SKM-1 (cell line): ENCODE results near the gene CCL14.
"Not testable (repeated sequence)": the region's sequence is repeated elsewhere in the genome, so short reads cannot be mapped to it uniquely, and the experiment has no call there.

Experiments used
- DNase-seq: peaks from one replicate; lab custom pipeline; 2025; ENCODE audit not compliant: unreplicated experiment; lab: John Stamatoyannopoulos, UW

Gene CCL14

GRCh38 chr17:35986643-35987042 is at the start of gene CCL14:
CCL14 (minus strand) TSS chr17:35986729; CDS start chr17:35986649, 80 bp downstream.
- DNase-seq = no peak

- DNase-seq = peak; percentile 5
Measured at GRCh38 chr17:36036235-36036634, 49.7 kb upstream of the CCL14 start.

- DNase-seq = peak; percentile 2
Measured at GRCh38 chr17:36034127-36034526, 47.6 kb upstream of the CCL14 start.

GRCh38 chr17:36030956-36031355 is 44.4 kb upstream of the CCL14 start:
- DNase-seq = no peak

- no peak for DNase-seq
Measured at GRCh38 chr17:36027761-36028160, 41.2 kb upstream of the CCL14 start.

- no peak for DNase-seq
Measured at GRCh38 chr17:36024106-36024869, 37.8 kb upstream of the CCL14 start.

- no peak for DNase-seq
Measured at GRCh38 chr17:36019423-36019822, 32.9 kb upstream of the CCL14 start.

- peak; percentile 59 for DNase-seq
Measured at GRCh38 chr17:36017799-36018198, 31.3 kb upstream of the CCL14 start, which contains the start of gene CCL23. CCL23 (minus strand) TSS chr17:36017972; CDS start chr17:36017897, 75 bp downstream.

- DNase-seq = no peak
Measured at GRCh38 chr17:36016555-36016954, 30.0 kb upstream of the CCL14 start.

GRCh38 chr17:36015895-36016294 is 29.4 kb upstream of the CCL14 start:
- not testable (repeated sequence) for DNase-seq

- no peak for DNase-seq
Measured at GRCh38 chr17:36014946-36015345, 28.4 kb upstream of the CCL14 start.

- no peak for DNase-seq
Measured at GRCh38 chr17:36011201-36011600, 24.7 kb upstream of the CCL14 start.

- no peak for DNase-seq
Measured at GRCh38 chr17:36008998-36009665, 22.6 kb upstream of the CCL14 start.

GRCh38 chr17:36004594-36005108 is 18.1 kb upstream of the CCL14 start:
- no peak for DNase-seq

GRCh38 chr17:36002631-36003030 is 16.1 kb upstream of the CCL14 start:
- DNase-seq = no peak

- DNase-seq = no peak
Measured at GRCh38 chr17:36001862-36002603, 15.5 kb upstream of the CCL14 start.

GRCh38 chr17:36001110-36001771 is 14.7 kb upstream of the CCL14 start, which contains the start of gene CCL15:
CCL15 (minus strand) TSS chr17:36001553; CDS start chr17:36001492, 61 bp downstream.
- DNase-seq = no peak

- no peak for DNase-seq
Measured at GRCh38 chr17:36000732-36001109, 14.2 kb upstream of the CCL14 start.

- DNase-seq = no peak
Measured at GRCh38 chr17:35998756-35999155, 12.2 kb upstream of the CCL14 start.

GRCh38 chr17:35998018-35998545 is 11.6 kb upstream of the CCL14 start:
- DNase-seq = no peak

GRCh38 chr17:35995346-35995745 is 8.8 kb upstream of the CCL14 start:
- not testable (repeated sequence) for DNase-seq
